Endothelial cell of umbilical vein (primary cell): ENCODE data around the gene EIF3D. TPM values are rescaled to one million over a fixed set of nuclear protein-coding genes. Genes with fewer than 3 reads are reported as not detected.

Experiments used
- BruUV-seq: library from RNA; stranded (reverse); fragments of 400-500 nt; replicated peaks from 2 replicates; lab custom pipeline; 2021; lab: Mats Ljungman, UMichigan
- CTCF ChIA-PET: fragments of 300-600, 350-600 bp; sonication (Branson Sonifier 250); formaldehyde crosslinking; loops from one replicate; lab custom pipeline; 2021; ENCODE audit warnings: antibody characterized with exemption, inconsistent platforms; lab: Charles Lee
- POLR2A ChIA-PET: fragments of 300-600, 350-600 bp; sonication (Branson Sonifier 250); formaldehyde crosslinking; loops from one replicate; lab custom pipeline; 2021; ENCODE audit warnings: antibody characterized with exemption, inconsistent platforms; lab: Charles Lee
- DNase-seq: peaks from one replicate; pipeline ENCODE4 v3.0.0-alpha.2; 2011; ENCODE audit warnings: low read depth, low spot score
- FAIRE-seq: peaks from 2 replicates; lab custom pipeline; 2011; peaks lifted over from hg19 to GRCh38; lab: Jason Lieb, UNC
- H2AFZ ChIP-seq: 2 replicates; pipeline ENCODE4 v1.6.0; 2012; ENCODE audit warnings: low read depth, low read length, control low read depth, inconsistent platforms
- H3K27ac ChIP-seq: 2 replicates; pipeline ENCODE4 v1.5.1; 2011; ENCODE audit warnings: low read depth, mild to moderate bottlenecking, control low read depth, low read length, moderate library complexity; ENCODE audit not compliant: insufficient read depth
- H3K27me3 ChIP-seq, 2 experiments: 2 replicates each; pipeline versions ENCODE4 v1.6.0 to v1.6.1; 2011; ENCODE audit warnings: low read length in 2 of 2, mixed read lengths in 1 of 2; ENCODE audit not compliant: control insufficient read depth in 2 of 2, insufficient read depth in 2 of 2
- H3K36me3 ChIP-seq, 2 experiments: 2 replicates in 1 of 2; 3 replicates in 1 of 2; pipeline ENCODE4 v1.5.1; 2011; ENCODE audit warnings: low read length in 2 of 2, mild to moderate bottlenecking in 1 of 2, moderate library complexity in 1 of 2; ENCODE audit not compliant: control insufficient read depth in 2 of 2, insufficient read depth in 2 of 2; ENCODE audit errors: extremely low read depth in 1 of 2
- H3K4me1 ChIP-seq: 3 replicates; pipeline ENCODE4 v1.5.1; 2011; ENCODE audit warnings: mild to moderate bottlenecking, low read length; ENCODE audit not compliant: control insufficient read depth, insufficient read depth; ENCODE audit errors: extremely low read depth
- H3K4me2 ChIP-seq: 2 replicates; pipeline ENCODE4 v1.6.1; 2011; ENCODE audit warnings: low read length, control low read depth, mixed read lengths; ENCODE audit not compliant: insufficient read depth
- H3K4me3 ChIP-seq, 3 experiments: fragments of 200-600 bp in 1 of 3; sonication (generic), shearing (Covaris generic) in 1 of 3; replicated peaks in 1 of 3; 2 replicates each; pipeline ENCODE4 v1.5.1; 2011 to 2016; ENCODE audit warnings: control low read depth in 3 of 3, low read length in 3 of 3, mild to moderate bottlenecking in 2 of 3, inconsistent platforms in 1 of 3, low read depth in 1 of 3, moderate library complexity in 1 of 3; ENCODE audit not compliant: insufficient read depth in 1 of 3
- H3K79me2 ChIP-seq: 2 replicates; pipeline ENCODE4 v1.6.0; 2012; ENCODE audit warnings: low read length, inconsistent platforms; ENCODE audit not compliant: control insufficient read depth, insufficient read depth
- H3K9ac ChIP-seq: replicated peaks from 2 replicates; pipeline ENCODE3; 2011; ENCODE audit warnings: low read length, control low read depth; ENCODE audit not compliant: insufficient read depth; ENCODE audit errors: extremely low read depth
- H3K9me1 ChIP-seq: replicated peaks from 3 replicates; pipeline ENCODE4 v1.6.0; 2011; ENCODE audit warnings: mild to moderate bottlenecking, low read length; ENCODE audit not compliant: control insufficient read depth, insufficient read depth; ENCODE audit errors: extremely low read depth
- H3K9me3 ChIP-seq: replicated peaks from 2 replicates; pipeline ENCODE4 v1.5.1; 2012; ENCODE audit warnings: low read length, inconsistent platforms; ENCODE audit not compliant: control insufficient read depth, insufficient read depth
- H4K20me1 ChIP-seq: replicated peaks from 2 replicates; pipeline ENCODE3; 2011; ENCODE audit warnings: mild to moderate bottlenecking, low read length; ENCODE audit not compliant: control insufficient read depth, insufficient read depth; ENCODE audit errors: extremely low read depth
- CTCF ChIP-seq, 2 donors: IDR thresholded peaks; 1 replicate in 1 of 2; 2 replicates in 1 of 2; pipeline ENCODE4 v1.5.1; 2011; ENCODE audit warnings: low read length in 2 of 2, mild to moderate bottlenecking in 2 of 2, moderate library complexity in 2 of 2, control low read depth in 1 of 2, inconsistent platforms in 1 of 2, low read depth in 1 of 2; ENCODE audit not compliant: insufficient read depth in 1 of 2; ENCODE audit errors: extremely low read depth in 1 of 2
- EZH2 ChIP-seq: IDR thresholded peaks from 2 replicates; pipeline ENCODE4 v1.6.1; 2012; ENCODE audit warnings: borderline replicate concordance, low read depth, mild to moderate bottlenecking, moderate library complexity, low read length, inconsistent platforms; ENCODE audit not compliant: severe bottlenecking
- FOS ChIP-seq: IDR thresholded peaks from 2 replicates; pipeline ENCODE4 v1.6.1; 2011; ENCODE audit warnings: mild to moderate bottlenecking, low read length, moderate library complexity, borderline replicate concordance; ENCODE audit not compliant: insufficient read depth
- GATA2 ChIP-seq: IDR thresholded peaks from 2 replicates; pipeline ENCODE4 v1.7.0; 2011; ENCODE audit warnings: low read depth, mild to moderate bottlenecking, moderate library complexity, mixed read lengths, low read length; ENCODE audit not compliant: insufficient read length, insufficient read depth
- JUN ChIP-seq: IDR thresholded peaks from 2 replicates; pipeline ENCODE4 v1.6.1; 2011; ENCODE audit warnings: borderline replicate concordance, low read depth; ENCODE audit not compliant: insufficient read length, insufficient read depth
- MAX ChIP-seq: IDR thresholded peaks from 2 replicates; pipeline ENCODE4 v1.6.1; 2011; ENCODE audit not compliant: insufficient read depth, insufficient read length
- MYC ChIP-seq: IDR thresholded peaks from one replicate; pipeline ENCODE4 v1.6.1; 2011; ENCODE audit warnings: mild to moderate bottlenecking, low read depth, low read length
- POLR2A ChIP-seq: IDR thresholded peaks from 2 replicates; pipeline ENCODE4 v1.6.1; 2012; ENCODE audit warnings: low read depth, mild to moderate bottlenecking, control low read depth, low read length
- POLR2AphosphoS5 ChIP-seq: IDR thresholded peaks from 2 replicates; pipeline ENCODE4 v1.6.1; 2012; ENCODE audit warnings: low read depth, mild to moderate bottlenecking, control low read depth, low read length, moderate library complexity; ENCODE audit not compliant: insufficient read depth
- dilution Hi-C: fragments of 300-500 bp; cut with MboI; formaldehyde crosslinking; loops from one replicate; pipeline ENCODE4 v1.15.0; 2019; ENCODE audit warnings: low sequenced_read_pairs; ENCODE audit not compliant: extremely low pct_ligation_motif_present
- intact Hi-C: fragments of 100-400 bp; cut with micrococcal nuclease; formaldehyde crosslinking; loops from one replicate; pipeline ENCODE4 v1.10.0; 2022
- polyA plus RNA-seq, 4 experiments: library from polyadenylated mRNA; depleted of rRNA in 3 of 4; stranded (reverse) in 3 of 4; unstranded in 1 of 4; fragments of >200 nt; gene quantifications; 2 replicates each; pipeline versions ENCODE4 v1.2.1 to v1.2.3, GENCODE V29; 2011 to 2012; ENCODE audit warnings: missing spikeins in 1 of 4
- total RNA-seq: library from RNA; stranded (reverse); gene quantifications from 2 replicates; pipeline ENCODE4 v1.2.3, GENCODE V29; 2021

Gene EIF3D
- total and polyA plus RNA-seq, 2 donors (not counting 3 experiments of a cell fraction or from before 2014, with no cell fraction given), result 201 to 413 TPM

GRCh38 chr22:36505998-36506635 lies 22.8 kb downstream of the EIF3D start:
- no peak for FAIRE-seq
- DNase-seq, result no peak
- H3K79me2 ChIP-seq, result no peaks in the 10 kb centered on the region
- no peaks in the 10 kb centered on the region for H3K9me3 ChIP-seq
- H3K4me3 ChIP-seq, result peak overlapping the region in 1 of 3 experiments; percentile 58
- no peaks in the 10 kb centered on the region for H3K27me3 ChIP-seq
- H3K9ac ChIP-seq, result no peak overlapping the region
- no peak overlapping the region for H3K27ac ChIP-seq
- no peak overlapping the region for H3K4me2 ChIP-seq
- no peaks in the 10 kb centered on the region for H4K20me1 ChIP-seq
- H3K9me1 ChIP-seq, result no peaks in the 10 kb centered on the region
- ChIA-PET POLR2A (no interaction called here), CTCF (interaction anchor here (1.4 to 2.0 kb wide), 3 partner anchors 19 to 693 kb away, joined by 4 to 9 read pairs (median 8); no protein-coding TSS in a partner anchor)
- no peak for TF ChIP-seq MYC
- no peak for TF ChIP-seq FOS
- TF ChIP-seq GATA2, result no peak
- TF ChIP-seq EZH2, result no peak
- TF ChIP-seq MAX, result no peak
- TF ChIP-seq JUN, result no peak
- no peak for TF ChIP-seq CTCF (IDR thresholded peaks at IDR 0.05; ENCODE audit: extremely low read depth in 1 of 2, insufficient read depth in 1 of 2, low read depth in 1 of 2, low read length in 2 of 2)
- no peak for TF ChIP-seq POLR2A
- no peak for TF ChIP-seq POLR2AphosphoS5
- dilution Hi-C loops, result no loop called here
- intact Hi-C loops, result loop anchor here (2.0 kb wide), 1 partner anchor 23 kb away; the partner anchor contains the start of gene EIF3D
- no TSS peak for BruUV-seq
- peaks cover 10% of the 10 kb centered on the region for H3K4me1 ChIP-seq
- peaks cover 5 to 9% of the 10 kb centered on the region in 2 experiments for H3K36me3 ChIP-seq
- H2AFZ ChIP-seq, result peak overlapping the region; percentile 70
